H9 (cell line): ENCODE data around the gene CCDC134. TPM values are rescaled to one million over a fixed set of nuclear protein-coding genes. Genes with fewer than 3 reads are reported as not detected.

ENCODE experiments used
- DNase-seq: peaks from one replicate; pipeline ENCODE4 v3.0.0-alpha.2; 2017
- H2AFZ ChIP-seq: one replicate; pipeline ENCODE4 v1.6.1; 2013; ENCODE audit warnings: mild to moderate bottlenecking, low read length, control low read depth, moderate library complexity
- H2AK5ac ChIP-seq: 2 replicates; pipeline ENCODE4 v1.6.1; 2013; ENCODE audit warnings: low read length, control low read depth, mixed read lengths; ENCODE audit not compliant: insufficient read length
- H2BK120ac ChIP-seq: one replicate; pipeline ENCODE4 v1.6.1; 2013; ENCODE audit warnings: low read depth, mild to moderate bottlenecking, low read length, control low read depth, inconsistent platforms; ENCODE audit not compliant: poor library complexity, severe bottlenecking
- H2BK12ac ChIP-seq: 2 replicates; pipeline ENCODE4 v1.6.1; 2013; ENCODE audit warnings: low read length, control low read depth, mixed read lengths, low read depth; ENCODE audit not compliant: insufficient read length
- H2BK15ac ChIP-seq: 2 replicates; pipeline ENCODE4 v1.6.1; 2013; ENCODE audit warnings: low read depth, low read length, control low read depth
- H2BK20ac ChIP-seq: one replicate; pipeline ENCODE4 v1.6.1; 2013; ENCODE audit warnings: low read depth, mild to moderate bottlenecking, low read length, control low read depth, inconsistent platforms; ENCODE audit not compliant: poor library complexity, severe bottlenecking
- H2BK5ac ChIP-seq: 2 replicates; pipeline ENCODE4 v1.6.1; 2013; ENCODE audit warnings: low read length, control low read depth, mixed read lengths; ENCODE audit not compliant: insufficient read length
- H3K14ac ChIP-seq: 2 replicates; pipeline ENCODE4 v1.6.1; 2013; ENCODE audit warnings: low read length, control low read depth; ENCODE audit not compliant: insufficient read depth
- H3K18ac ChIP-seq: 2 replicates; pipeline ENCODE4 v1.6.1; 2013; ENCODE audit warnings: low read depth, mild to moderate bottlenecking, mixed read lengths, low read length, control low read depth; ENCODE audit not compliant: insufficient read length
- H3K23ac ChIP-seq: 2 replicates; pipeline ENCODE4 v1.6.1; 2013; ENCODE audit warnings: low read length, control low read depth, mixed read lengths, low read depth; ENCODE audit not compliant: insufficient read length
- H3K23me2 ChIP-seq: 2 replicates; pipeline ENCODE4 v1.6.1; 2013; ENCODE audit warnings: low read depth, mild to moderate bottlenecking, mixed read lengths, low read length, control low read depth; ENCODE audit not compliant: insufficient read length, poor library complexity, severe bottlenecking
- H3K27ac ChIP-seq: 2 replicates; pipeline ENCODE4 v1.5.1; 2013; ENCODE audit warnings: low read length, control low read depth, mixed read lengths, low read depth; ENCODE audit not compliant: insufficient read length
- H3K27me3 ChIP-seq: 2 replicates; pipeline ENCODE4 v1.6.1; 2013; ENCODE audit warnings: low read length, control low read depth, inconsistent platforms; ENCODE audit not compliant: insufficient read depth
- H3K4ac ChIP-seq: 2 replicates; pipeline ENCODE4 v1.6.1; 2013; ENCODE audit warnings: low read depth, mild to moderate bottlenecking, control low read depth, inconsistent platforms, low read length, moderate library complexity
- H3K4me1 ChIP-seq: 2 replicates; pipeline ENCODE4 v1.6.1; 2013; ENCODE audit warnings: low read length, control low read depth, inconsistent platforms; ENCODE audit not compliant: insufficient read depth
- H3K4me2 ChIP-seq: 2 replicates; pipeline ENCODE4 v1.6.1; 2013; ENCODE audit warnings: low read length, control low read depth, mixed read lengths; ENCODE audit not compliant: insufficient read length, insufficient read depth
- H3K56ac ChIP-seq: 2 replicates; pipeline ENCODE4 v1.6.1; 2013; ENCODE audit warnings: low read depth, mild to moderate bottlenecking, mixed read lengths, low read length, control low read depth; ENCODE audit not compliant: insufficient read length
- H3K79me1 ChIP-seq: 2 replicates; pipeline ENCODE4 v1.6.1; 2013; ENCODE audit warnings: low read depth, mild to moderate bottlenecking, moderate library complexity, low read length, control low read depth, inconsistent platforms; ENCODE audit not compliant: insufficient read depth, poor library complexity, severe bottlenecking
- H3K79me2 ChIP-seq: 2 replicates; pipeline ENCODE4 v1.6.1; 2013; ENCODE audit warnings: low read length, control low read depth, inconsistent platforms; ENCODE audit not compliant: insufficient read depth
- H3K9ac ChIP-seq: 2 replicates; pipeline ENCODE4 v1.6.1; 2013; ENCODE audit warnings: low read length, control low read depth, mixed read lengths; ENCODE audit not compliant: insufficient read length; ENCODE audit errors: extremely low read depth
- H3K9me3 ChIP-seq: one replicate; pipeline ENCODE4 v1.6.1; 2013; ENCODE audit warnings: low read depth, low read length, inconsistent platforms; ENCODE audit not compliant: control insufficient read depth
- H3T11ph ChIP-seq: one replicate; pipeline ENCODE4 v1.6.1; 2013; ENCODE audit warnings: mild to moderate bottlenecking, low read length, control low read depth, inconsistent platforms
- H4K20me1 ChIP-seq: one replicate; pipeline ENCODE4 v1.6.1; 2013; ENCODE audit not compliant: control insufficient read depth, insufficient read length, insufficient read depth
- H4K5ac ChIP-seq: 2 replicates; pipeline ENCODE4 v1.6.1; 2013; ENCODE audit warnings: low read depth, mild to moderate bottlenecking, mixed read lengths, low read length, control low read depth; ENCODE audit not compliant: insufficient read length
- H4K8ac ChIP-seq: replicated peaks from 2 replicates; pipeline ENCODE4 v1.6.1; 2013; ENCODE audit warnings: low read length, control low read depth, mixed read lengths, low read depth; ENCODE audit not compliant: insufficient read length
- H4K91ac ChIP-seq: 2 replicates; pipeline ENCODE4 v1.6.1; 2013; ENCODE audit warnings: low read depth, mild to moderate bottlenecking, moderate library complexity, mixed read lengths, low read length, control low read depth; ENCODE audit not compliant: insufficient read length
- H3K27ac Mint-ChIP-seq, 3 experiments: 2 replicates in 2 of 3; 3 replicates in 1 of 3; pipeline ENCODE4 v1.8.0; 2020 to 2021; ENCODE audit warnings: mixed read lengths in 3 of 3, mild to moderate bottlenecking in 1 of 3, moderate library complexity in 1 of 3
- H3K27me3 Mint-ChIP-seq: 2 replicates; pipeline ENCODE4 v1.8.0; 2021; ENCODE audit warnings: low read depth, mild to moderate bottlenecking, moderate library complexity, mixed read lengths
- H3K36me3 Mint-ChIP-seq, 3 experiments: 2 replicates in 2 of 3; 3 replicates in 1 of 3; pipeline ENCODE4 v1.8.0; 2020 to 2021; ENCODE audit warnings: low read depth in 3 of 3, mixed read lengths in 3 of 3; ENCODE audit not compliant: insufficient read depth in 1 of 3
- H3K4me1 Mint-ChIP-seq, 2 experiments: 2 replicates each; pipeline ENCODE4 v1.8.0; 2020; ENCODE audit warnings: mixed read lengths in 2 of 2
- H3K4me3 Mint-ChIP-seq, 2 experiments: 2 replicates in 1 of 2; 3 replicates in 1 of 2; pipeline ENCODE4 v1.8.0; 2020 to 2021; ENCODE audit warnings: mild to moderate bottlenecking in 2 of 2, mixed read lengths in 2 of 2, moderate library complexity in 1 of 2
- H3K9me3 Mint-ChIP-seq, 2 experiments: 2 replicates in 1 of 2; 3 replicates in 1 of 2; pipeline ENCODE4 v1.8.0; 2020; ENCODE audit warnings: mild to moderate bottlenecking in 2 of 2, mixed read lengths in 2 of 2, moderate library complexity in 1 of 2
- WGBS: extraction: QIAGEN DNeasy Blood & Tissue Kit; methylation state at CpG from one replicate; pipeline ENCODE4 v1.1.7; 2013; ENCODE audit warnings: missing lambda C conversion rate, low lambda C conversion rate, mixed read lengths; ENCODE audit not compliant: insufficient read length; ENCODE audit errors: extremely low coverage; 5-methylcytosine and 5-hydroxymethylcytosine counted together
- total RNA-seq: library from RNA; stranded (reverse); gene quantifications from 2 replicates; pipeline ENCODE4 v1.2.1, GENCODE V29; 2021
- TF ChIP-seq, protein P1 (sequence below): fragments of 200-600 bp; sonication (generic); conservative IDR thresholded peaks from 3 replicates; pipeline ENCODE4 v1.8.0; 2021; ENCODE audit warnings: antibody characterized with exemption, mild to moderate bottlenecking

CCDC134 gene
- total RNA-seq, 1 experiment from 2014 or later = 20.7 TPM

DNA sequence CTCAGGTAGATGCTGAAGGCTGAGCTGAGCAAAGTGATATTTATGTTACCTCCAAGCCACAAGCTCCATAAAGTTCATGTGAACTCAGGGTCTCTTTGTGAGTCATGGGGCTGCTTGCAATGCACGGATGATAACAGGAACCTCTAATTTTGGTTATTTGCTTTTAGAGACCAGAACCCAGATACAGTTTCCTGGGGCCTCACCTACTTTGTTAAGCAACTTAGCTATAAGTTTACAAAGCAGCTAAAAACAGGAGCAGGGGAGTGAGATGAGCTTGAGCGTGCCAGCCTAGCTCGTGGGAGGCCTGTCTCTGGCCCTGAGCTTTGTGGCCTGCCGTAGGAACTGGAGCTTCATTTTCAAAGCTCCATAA is 61.7 kb downstream of the CCDC134 start:
- peaks cover 7% of the 10 kb centered on the region for H3K79me1 ChIP-seq
- Mint-ChIP-seq H3K36me3 (peaks cover 13 to 29% (median 16%) of the 10 kb centered on the region in 3 experiments; a peak in 6 of 7 replicates), H3K27me3 (no peaks in the 10 kb centered on the region), H3K4me1 (peaks cover 15 to 19% of the 10 kb centered on the region in 2 experiments), H3K9me3 (no peaks in the 10 kb centered on the region), H3K4me3 (no peak overlapping the region), H3K27ac (peak overlapping the region in 2 of 3 experiments; percentile 55 to 75; a peak in 2 of 7 replicates)
- H2BK12ac ChIP-seq = no peak overlapping the region
- H3K9ac ChIP-seq = no peak overlapping the region
- H3K4me2 ChIP-seq = no peak overlapping the region
- no peaks in the 10 kb centered on the region for H4K20me1 ChIP-seq
- H4K8ac ChIP-seq = no peak overlapping the region
- H3K27me3 ChIP-seq = no peaks in the 10 kb centered on the region
- H3K79me2 ChIP-seq = peaks cover 23% of the 10 kb centered on the region; the same call in 1 of the 2 replicates
- TF ChIP-seq, protein P1, sequence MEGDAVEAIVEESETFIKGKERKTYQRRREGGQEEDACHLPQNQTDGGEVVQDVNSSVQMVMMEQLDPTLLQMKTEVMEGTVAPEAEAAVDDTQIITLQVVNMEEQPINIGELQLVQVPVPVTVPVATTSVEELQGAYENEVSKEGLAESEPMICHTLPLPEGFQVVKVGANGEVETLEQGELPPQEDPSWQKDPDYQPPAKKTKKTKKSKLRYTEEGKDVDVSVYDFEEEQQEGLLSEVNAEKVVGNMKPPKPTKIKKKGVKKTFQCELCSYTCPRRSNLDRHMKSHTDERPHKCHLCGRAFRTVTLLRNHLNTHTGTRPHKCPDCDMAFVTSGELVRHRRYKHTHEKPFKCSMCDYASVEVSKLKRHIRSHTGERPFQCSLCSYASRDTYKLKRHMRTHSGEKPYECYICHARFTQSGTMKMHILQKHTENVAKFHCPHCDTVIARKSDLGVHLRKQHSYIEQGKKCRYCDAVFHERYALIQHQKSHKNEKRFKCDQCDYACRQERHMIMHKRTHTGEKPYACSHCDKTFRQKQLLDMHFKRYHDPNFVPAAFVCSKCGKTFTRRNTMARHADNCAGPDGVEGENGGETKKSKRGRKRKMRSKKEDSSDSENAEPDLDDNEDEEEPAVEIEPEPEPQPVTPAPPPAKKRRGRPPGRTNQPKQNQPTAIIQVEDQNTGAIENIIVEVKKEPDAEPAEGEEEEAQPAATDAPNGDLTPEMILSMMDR = no peak
- H2BK15ac ChIP-seq = no peak overlapping the region
- no peak overlapping the region for H4K91ac ChIP-seq
- no peak overlapping the region for H2BK120ac ChIP-seq
- no peak overlapping the region for H2AK5ac ChIP-seq
- 0 out of 2 replicates have a peak, but pooled peaks cover 1% of the 10 kb centered on the region for H3K4me1 ChIP-seq
- no peak overlapping the region for H3K27ac ChIP-seq
- H3K56ac ChIP-seq = no peak overlapping the region
- no peak overlapping the region for H2BK20ac ChIP-seq
- no peak overlapping the region for H2AFZ ChIP-seq
- H3K23me2 ChIP-seq = no peaks in the 10 kb centered on the region
- H3K9me3 ChIP-seq = no peaks in the 10 kb centered on the region
- WGBS = no CpG with 5 or more reads among the region's 4 CpGs
- no peak overlapping the region for H3K14ac ChIP-seq
- no peak overlapping the region for H3K4ac ChIP-seq
- no peak overlapping the region for H3K23ac ChIP-seq
- no peak overlapping the region for H3K18ac ChIP-seq
- H2BK5ac ChIP-seq = no peak overlapping the region
- no peak for DNase-seq
- no peak overlapping the region for H3T11ph ChIP-seq
- no peak overlapping the region for H4K5ac ChIP-seq
